Measurements from ENCODE around the gene ZNF500. TPM values are rescaled to one million over a fixed set of nuclear protein-coding genes. Genes with fewer than 3 reads are reported as not detected.

The ZNF500 gene
- total RNA-seq: 6.9 and 7.6 TPM in 2 replicates

DNA sequence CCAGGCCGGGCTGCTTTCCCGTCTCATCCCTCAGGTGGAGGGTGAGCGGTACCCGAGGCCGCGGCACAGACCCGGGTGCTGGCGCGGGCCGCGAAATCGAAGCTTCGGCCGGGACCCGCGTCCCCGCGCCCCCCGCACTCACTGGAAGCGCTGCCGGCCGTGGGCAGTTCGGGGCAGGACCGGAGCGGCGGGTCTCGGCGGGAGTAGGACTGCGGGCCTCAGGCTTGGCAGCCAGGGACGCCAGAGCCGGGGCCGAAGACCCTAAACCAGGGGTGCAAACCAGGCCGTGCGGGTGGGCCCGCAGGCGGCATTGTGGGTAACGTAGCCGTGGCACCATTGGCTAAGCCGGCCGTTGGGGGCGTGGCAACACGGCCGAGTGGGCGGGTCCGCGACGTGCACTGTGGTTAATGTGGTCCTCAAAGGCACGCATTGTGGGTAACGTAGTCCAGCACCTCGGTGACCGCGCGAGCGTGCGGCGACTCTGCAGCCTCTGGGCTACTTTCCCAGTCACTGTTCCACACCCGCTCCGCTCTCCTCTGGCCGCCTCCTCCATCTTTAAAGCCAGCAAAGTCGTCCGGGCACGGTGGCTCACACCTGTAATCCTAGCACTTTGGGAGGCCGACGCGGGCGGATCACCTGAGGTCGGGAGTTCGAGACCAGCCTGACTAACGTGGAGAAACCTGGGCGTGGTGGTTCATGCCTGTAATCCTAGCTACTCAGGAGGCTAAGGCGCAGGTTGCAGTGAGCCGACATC is at the start of gene ZNF500:
Gene ZNF500, minus strand, starts transcription at position 288 of the 754 bp plus-strand sequence. CDS start 1,184 bp downstream, outside the sequence.
- no peak for TF ChIP-seq CTCF (conservative IDR thresholded peaks at IDR 0.05; ENCODE audit: low read depth, low read length)
- peak; percentile 48 for DNase-seq (ENCODE audit: low read depth)
- peak within 1 kb of the TSS; percentile 96 for H3K4me3 ChIP-seq (ENCODE audit: low read depth, low read length)

GRCh38 chr16:4814542-4815173 is 47.7 kb upstream of the ZNF500 start:
- DNase-seq (ENCODE audit: low read depth): no peak
- no peak for TF ChIP-seq CTCF (conservative IDR thresholded peaks at IDR 0.05; ENCODE audit: low read depth, low read length)
- H3K4me3 ChIP-seq (ENCODE audit: low read depth, low read length): no peak overlapping the region

DNA sequence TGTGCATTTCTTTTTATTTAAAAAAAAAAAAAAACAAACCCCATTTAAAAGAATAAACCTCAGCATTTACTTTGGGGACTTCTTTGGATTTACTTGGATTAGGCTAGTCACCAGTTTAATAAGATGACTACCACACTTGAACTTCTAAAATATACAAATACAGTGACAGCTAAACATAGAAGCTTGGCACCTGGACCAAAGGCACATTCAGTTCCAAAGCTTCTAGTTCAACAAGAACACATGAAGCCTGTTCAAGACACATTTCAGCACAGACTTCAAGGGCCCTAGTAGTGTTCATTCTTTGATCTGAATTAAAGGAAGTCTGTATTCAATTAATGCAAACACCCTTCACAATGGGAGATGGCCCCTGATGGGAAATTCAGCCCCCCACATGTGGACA is 47.1 kb upstream of the ZNF500 start:
- no peak for TF ChIP-seq CTCF (conservative IDR thresholded peaks at IDR 0.05; ENCODE audit: low read depth, low read length)
- no peak for DNase-seq (ENCODE audit: low read depth)
- H3K4me3 ChIP-seq (ENCODE audit: low read depth, low read length): no peak overlapping the region

DNA sequence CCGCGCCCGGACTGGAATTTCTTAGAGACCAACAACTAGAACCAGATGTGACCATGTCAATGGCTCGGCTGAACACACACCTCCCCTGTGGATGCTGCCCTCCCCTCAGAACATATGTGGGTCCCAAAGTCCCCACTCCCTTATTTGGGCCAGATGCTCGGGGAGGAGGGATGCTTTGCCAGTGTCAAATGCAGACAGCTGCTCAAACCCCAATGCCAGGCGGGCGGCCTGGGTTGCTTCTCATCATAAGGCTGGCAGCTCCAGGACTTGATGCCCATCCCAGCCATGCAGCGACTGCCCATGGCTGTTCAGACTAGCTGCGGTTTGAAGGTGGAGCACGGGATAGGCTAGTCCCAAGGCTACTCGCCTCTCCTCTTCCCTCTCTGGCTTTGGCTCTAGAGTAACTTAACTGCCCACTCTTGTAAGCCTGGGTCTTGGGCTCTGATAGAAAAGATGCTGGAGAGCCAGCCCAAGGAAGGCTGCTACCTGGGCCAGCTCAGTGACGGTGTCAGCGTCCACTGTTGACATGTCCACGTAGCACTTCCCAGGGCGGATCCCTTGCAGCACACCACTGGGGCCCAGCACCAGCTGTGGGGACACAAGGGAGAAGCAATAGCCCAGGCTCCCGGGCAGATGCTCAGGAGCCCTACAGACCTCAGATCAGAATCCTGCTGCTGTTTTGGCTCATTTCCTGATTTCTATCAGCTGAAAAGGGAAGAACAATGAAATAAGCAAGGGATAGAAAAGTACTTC is 46.5 kb upstream of the ZNF500 start:
- no peak overlapping the region for H3K4me3 ChIP-seq (ENCODE audit: low read depth, low read length)
- TF ChIP-seq CTCF (conservative IDR thresholded peaks at IDR 0.05; ENCODE audit: low read depth, low read length): no peak
- DNase-seq (ENCODE audit: low read depth): no peak

DNA sequence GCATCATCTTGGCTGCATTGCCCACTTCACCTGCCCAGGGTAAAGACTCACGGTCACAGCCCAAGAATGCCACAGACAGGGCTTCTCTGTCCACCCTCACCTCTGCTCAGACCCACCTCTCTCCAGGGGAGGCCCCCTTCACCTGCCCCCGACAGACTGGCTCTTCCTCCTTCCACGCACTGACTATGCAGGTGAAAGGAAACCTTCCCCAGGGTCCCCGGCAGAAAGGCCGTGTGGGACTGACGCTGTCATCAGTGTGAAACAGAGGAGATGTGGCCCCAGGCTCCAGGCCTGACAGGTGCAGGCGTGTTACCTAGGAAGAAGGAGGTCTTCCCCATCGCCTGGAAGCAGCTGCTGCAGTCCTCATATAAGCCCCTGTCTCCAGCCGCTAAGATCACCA is 44.8 kb upstream of the ZNF500 start:
- no peak for DNase-seq (ENCODE audit: low read depth)
- no peak for TF ChIP-seq CTCF (conservative IDR thresholded peaks at IDR 0.05; ENCODE audit: low read depth, low read length)
- H3K4me3 ChIP-seq (ENCODE audit: low read depth, low read length): no peak overlapping the region

GRCh38 chr16:4811242-4811641 is 44.3 kb upstream of the ZNF500 start:
- no peak for DNase-seq (ENCODE audit: low read depth)
- no peak overlapping the region for H3K4me3 ChIP-seq (ENCODE audit: low read depth, low read length)
- no peak for TF ChIP-seq CTCF (conservative IDR thresholded peaks at IDR 0.05; ENCODE audit: low read depth, low read length)

Data from epithelial cell of proximal tubule (primary cell).